ENCODE results near the gene ATP6V1F.

GRCh38 chr7:128835231-128835751, 27.4 kb upstream of the ATP6V1F start:
- no peak for TF ChIP-seq EZH2 (IDR thresholded peaks at IDR 0.05)
- TF ChIP-seq, protein P1, sequence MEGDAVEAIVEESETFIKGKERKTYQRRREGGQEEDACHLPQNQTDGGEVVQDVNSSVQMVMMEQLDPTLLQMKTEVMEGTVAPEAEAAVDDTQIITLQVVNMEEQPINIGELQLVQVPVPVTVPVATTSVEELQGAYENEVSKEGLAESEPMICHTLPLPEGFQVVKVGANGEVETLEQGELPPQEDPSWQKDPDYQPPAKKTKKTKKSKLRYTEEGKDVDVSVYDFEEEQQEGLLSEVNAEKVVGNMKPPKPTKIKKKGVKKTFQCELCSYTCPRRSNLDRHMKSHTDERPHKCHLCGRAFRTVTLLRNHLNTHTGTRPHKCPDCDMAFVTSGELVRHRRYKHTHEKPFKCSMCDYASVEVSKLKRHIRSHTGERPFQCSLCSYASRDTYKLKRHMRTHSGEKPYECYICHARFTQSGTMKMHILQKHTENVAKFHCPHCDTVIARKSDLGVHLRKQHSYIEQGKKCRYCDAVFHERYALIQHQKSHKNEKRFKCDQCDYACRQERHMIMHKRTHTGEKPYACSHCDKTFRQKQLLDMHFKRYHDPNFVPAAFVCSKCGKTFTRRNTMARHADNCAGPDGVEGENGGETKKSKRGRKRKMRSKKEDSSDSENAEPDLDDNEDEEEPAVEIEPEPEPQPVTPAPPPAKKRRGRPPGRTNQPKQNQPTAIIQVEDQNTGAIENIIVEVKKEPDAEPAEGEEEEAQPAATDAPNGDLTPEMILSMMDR (IDR thresholded peaks at IDR 0.05): no peak
- TF ChIP-seq EZH2phosphoT487 (IDR thresholded peaks at IDR 0.05): no peak
